ENCODE results near the gene RAPGEF1. TPM values are rescaled to one million over a fixed set of nuclear protein-coding genes. Genes with fewer than 3 reads are reported as not detected.

Gene RAPGEF1
- total RNA-seq, 1 donor, result 33.7 TPM

- TF ChIP-seq CTCF (IDR thresholded peaks at IDR 0.05; ENCODE audit: insufficient read depth, low read length), result no peak
- no peak overlapping the region for H3K4me3 ChIP-seq (ENCODE audit: low read depth, low read length)
- no peak for DNase-seq (ENCODE audit: low read depth)
Measured at GRCh38 chr9:131649646-131650045, 90.2 kb downstream of the RAPGEF1 start.

GRCh38 chr9:131645078-131645776, 94.6 kb downstream of the RAPGEF1 start:
- no peak for DNase-seq (ENCODE audit: low read depth)
- TF ChIP-seq CTCF (IDR thresholded peaks at IDR 0.05; ENCODE audit: insufficient read depth, low read length), result no peak

GRCh38 chr9:131642496-131643083, 97.3 kb downstream of the RAPGEF1 start:
- DNase-seq (ENCODE audit: low read depth), result no peak
- no peak overlapping the region for H3K4me3 ChIP-seq (ENCODE audit: low read depth, low read length)
- TF ChIP-seq CTCF (IDR thresholded peaks at IDR 0.05; ENCODE audit: insufficient read depth, low read length), result no peak

More at GRCh38 chr9:131645078-131645776, 94.6 kb downstream of the RAPGEF1 start:
- H3K4me3 ChIP-seq (ENCODE audit: low read depth, low read length), result no peak overlapping the region

- TF ChIP-seq CTCF (IDR thresholded peaks at IDR 0.05; ENCODE audit: insufficient read depth, low read length), result no peak
- no peak for DNase-seq (ENCODE audit: low read depth)
Measured at GRCh38 chr9:131641618-131642495, 98.0 kb downstream of the RAPGEF1 start.

GRCh38 chr9:131640438-131641137, 99.3 kb downstream of the RAPGEF1 start:
- TF ChIP-seq CTCF (IDR thresholded peaks at IDR 0.05; ENCODE audit: insufficient read depth, low read length), result no peak
- no peak for DNase-seq (ENCODE audit: low read depth)
- no peak overlapping the region for H3K4me3 ChIP-seq (ENCODE audit: low read depth, low read length)

More at GRCh38 chr9:131641618-131642495, 98.0 kb downstream of the RAPGEF1 start:
- no peak overlapping the region for H3K4me3 ChIP-seq (ENCODE audit: low read depth, low read length)

GRCh38 chr9:131639769-131640437, 100.0 kb downstream of the RAPGEF1 start:
- H3K4me3 ChIP-seq (ENCODE audit: low read depth, low read length), result no peak overlapping the region
- TF ChIP-seq CTCF (IDR thresholded peaks at IDR 0.05; ENCODE audit: insufficient read depth, low read length), result no peak

More at GRCh38 chr9:131639769-131640437, 100.0 kb downstream of the RAPGEF1 start:
- DNase-seq (ENCODE audit: low read depth), result no peak
